Measurements from ENCODE around the gene MYO18B.

The MYO18B gene

DNA sequence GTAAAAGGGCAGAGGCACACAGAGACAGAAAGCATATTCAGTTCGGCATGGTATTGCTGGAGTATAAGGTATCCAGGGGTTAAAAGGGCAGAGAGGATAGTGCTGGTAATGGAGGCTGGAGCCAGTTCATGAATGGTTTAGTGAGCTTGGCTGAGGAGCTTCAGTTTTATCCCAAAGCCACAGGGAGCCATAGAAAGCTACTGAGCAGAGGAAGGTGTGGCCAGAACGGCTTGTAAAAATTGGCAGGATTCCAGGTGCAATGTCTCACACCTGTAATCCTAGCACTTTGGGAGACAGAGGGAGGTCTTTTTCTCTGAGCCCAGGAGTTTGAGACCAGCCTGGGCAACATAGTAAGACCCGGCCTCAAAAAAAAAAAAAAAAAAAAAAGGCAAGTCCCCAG lies 186.1 kb downstream of the MYO18B start:
- H3K9me3 ChIP-seq, result peaks cover 20% of the 10 kb centered on the region; the same call in 1 of the 2 replicates
- H3K27me3 ChIP-seq, result no peaks in the 10 kb centered on the region
- H3K4me1 ChIP-seq, result no peaks in the 10 kb centered on the region
- no peak overlapping the region for H3K4me3 ChIP-seq
- no peak overlapping the region for H3K27ac ChIP-seq
- TF ChIP-seq Cebpa-rat (IDR thresholded peaks at IDR 0.05), result no peak
- H3K36me3 ChIP-seq, result no peaks in the 10 kb centered on the region
- no peak overlapping the region for H3K9ac ChIP-seq
- H4K20me1 ChIP-seq, result no peaks in the 10 kb centered on the region
- no peak overlapping the region for H3K4me2 ChIP-seq

GRCh38 chr22:25929321-25929878 lies 187.4 kb downstream of the MYO18B start:
- no peak overlapping the region for H3K4me2 ChIP-seq
- peaks cover 25% of the 10 kb centered on the region; the same call in 1 of the 2 replicates for H3K9me3 ChIP-seq

DNA sequence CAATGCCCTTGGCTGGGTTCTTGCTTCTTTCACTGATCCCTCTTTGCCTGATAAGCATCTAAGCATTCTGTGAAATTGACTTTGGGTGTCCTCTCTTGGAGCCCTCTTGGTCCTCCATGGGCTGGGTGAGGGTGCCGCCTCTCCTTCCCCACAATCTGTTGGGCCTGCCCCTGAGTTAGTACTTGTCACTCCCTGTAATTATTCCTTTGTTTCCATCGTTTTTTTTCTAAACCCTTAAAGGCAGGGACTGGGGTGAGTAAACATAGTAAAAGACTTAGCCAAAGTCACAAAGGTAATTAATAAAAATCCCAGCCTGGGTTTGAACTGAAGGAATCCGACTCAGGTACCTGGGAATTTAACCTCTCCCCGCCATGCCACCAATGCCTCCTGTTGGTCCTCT lies 188.1 kb downstream of the MYO18B start:
- no peaks in the 10 kb centered on the region for H4K20me1 ChIP-seq
- H3K4me3 ChIP-seq, result no peak overlapping the region
- H3K4me1 ChIP-seq, result no peaks in the 10 kb centered on the region
- no peaks in the 10 kb centered on the region for H3K36me3 ChIP-seq
- H3K9ac ChIP-seq, result no peak overlapping the region
- no peak overlapping the region for H3K4me2 ChIP-seq
- H3K27ac ChIP-seq, result no peak overlapping the region
- no peak for TF ChIP-seq Cebpa-rat (IDR thresholded peaks at IDR 0.05)
- no peaks in the 10 kb centered on the region for H3K27me3 ChIP-seq
- H3K9me3 ChIP-seq, result peaks cover 25% of the 10 kb centered on the region; the same call in 1 of the 2 replicates

More at GRCh38 chr22:25929321-25929878, 187.4 kb downstream of the MYO18B start:
- TF ChIP-seq Cebpa-rat (IDR thresholded peaks at IDR 0.05), result no peak
- Histone ChIP-seq H4K20me1 (no peaks in the 10 kb centered on the region), H3K4me1 (no peaks in the 10 kb centered on the region), H3K9ac (no peak overlapping the region), H3K27ac (no peak overlapping the region), H3K4me3 (no peak overlapping the region), H3K27me3 (no peaks in the 10 kb centered on the region), H3K36me3 (no peaks in the 10 kb centered on the region)

DNA sequence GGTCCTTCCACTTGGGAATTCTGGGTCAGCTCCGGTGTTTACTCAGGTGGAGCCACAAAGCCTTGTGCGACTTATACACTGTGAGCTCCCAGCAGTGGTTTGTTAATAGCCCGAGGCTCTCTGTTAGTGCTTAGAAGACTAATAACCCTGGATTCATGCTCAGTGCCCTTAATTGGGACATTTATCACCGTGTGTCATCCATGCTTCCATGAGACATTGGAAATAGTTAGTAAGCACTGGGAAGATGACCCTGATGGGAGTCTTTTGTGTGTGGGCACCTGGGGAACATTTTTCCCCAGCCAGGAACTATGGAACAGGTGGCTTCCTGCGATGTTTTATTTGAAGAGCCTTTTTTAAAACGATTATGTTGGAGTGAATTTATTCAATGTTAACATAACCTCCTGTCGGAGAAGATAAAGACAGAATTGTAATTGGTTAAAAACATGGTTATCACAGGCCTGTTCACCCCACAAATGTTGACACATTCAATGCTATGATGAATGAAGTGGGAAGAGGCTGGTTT lies 188.9 kb downstream of the MYO18B start:
- Histone ChIP-seq H3K36me3 (no peaks in the 10 kb centered on the region), H3K27me3 (no peaks in the 10 kb centered on the region), H3K9me3 (peaks cover 24% of the 10 kb centered on the region; the same call in 1 of the 2 replicates), H3K9ac (no peak overlapping the region), H3K4me2 (no peak overlapping the region), H3K4me1 (no peaks in the 10 kb centered on the region), H4K20me1 (no peaks in the 10 kb centered on the region), H3K27ac (no peak overlapping the region), H3K4me3 (no peak overlapping the region)
- no peak for TF ChIP-seq Cebpa-rat (IDR thresholded peaks at IDR 0.05)

DNA sequence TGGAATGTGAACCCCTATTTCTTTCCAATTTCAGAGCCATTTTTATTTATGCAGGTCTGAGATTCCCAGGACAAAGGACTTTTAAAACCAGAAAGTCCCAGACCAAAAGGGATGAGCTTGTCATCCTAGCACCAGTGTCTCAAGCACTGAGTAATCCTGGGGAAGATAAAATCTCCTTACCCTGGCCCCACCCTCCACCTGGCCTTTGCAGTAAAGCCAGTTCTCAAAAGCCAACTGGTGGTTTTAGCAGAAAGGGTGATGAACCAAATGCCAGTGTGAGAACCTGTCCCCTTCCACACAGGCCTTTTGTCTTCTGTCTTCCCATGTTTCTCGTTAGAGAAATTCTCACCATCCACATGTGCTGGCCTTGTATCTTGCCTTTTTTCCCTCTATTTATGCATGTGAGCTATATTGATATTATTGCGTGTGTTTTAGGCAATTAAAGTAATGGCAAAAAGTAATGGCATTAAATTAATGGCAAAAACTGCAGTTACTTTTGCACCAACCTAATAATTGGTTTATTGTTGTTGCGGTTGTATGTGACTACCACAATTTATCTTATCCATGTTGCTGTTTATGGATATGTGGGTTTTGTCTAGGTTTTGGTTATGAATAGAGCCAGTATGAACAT lies 191.3 kb downstream of the MYO18B start:
- Histone ChIP-seq H3K4me1 (no peaks in the 10 kb centered on the region), H3K4me3 (no peak overlapping the region), H3K27me3 (no peaks in the 10 kb centered on the region), H4K20me1 (no peaks in the 10 kb centered on the region), H3K9ac (no peak overlapping the region), H3K4me2 (no peak overlapping the region), H3K36me3 (no peaks in the 10 kb centered on the region), H3K27ac (no peak overlapping the region), H3K9me3 (peaks cover 6% of the 10 kb centered on the region; the same call in 1 of the 2 replicates)
- no peak for TF ChIP-seq Cebpa-rat (IDR thresholded peaks at IDR 0.05)

DNA sequence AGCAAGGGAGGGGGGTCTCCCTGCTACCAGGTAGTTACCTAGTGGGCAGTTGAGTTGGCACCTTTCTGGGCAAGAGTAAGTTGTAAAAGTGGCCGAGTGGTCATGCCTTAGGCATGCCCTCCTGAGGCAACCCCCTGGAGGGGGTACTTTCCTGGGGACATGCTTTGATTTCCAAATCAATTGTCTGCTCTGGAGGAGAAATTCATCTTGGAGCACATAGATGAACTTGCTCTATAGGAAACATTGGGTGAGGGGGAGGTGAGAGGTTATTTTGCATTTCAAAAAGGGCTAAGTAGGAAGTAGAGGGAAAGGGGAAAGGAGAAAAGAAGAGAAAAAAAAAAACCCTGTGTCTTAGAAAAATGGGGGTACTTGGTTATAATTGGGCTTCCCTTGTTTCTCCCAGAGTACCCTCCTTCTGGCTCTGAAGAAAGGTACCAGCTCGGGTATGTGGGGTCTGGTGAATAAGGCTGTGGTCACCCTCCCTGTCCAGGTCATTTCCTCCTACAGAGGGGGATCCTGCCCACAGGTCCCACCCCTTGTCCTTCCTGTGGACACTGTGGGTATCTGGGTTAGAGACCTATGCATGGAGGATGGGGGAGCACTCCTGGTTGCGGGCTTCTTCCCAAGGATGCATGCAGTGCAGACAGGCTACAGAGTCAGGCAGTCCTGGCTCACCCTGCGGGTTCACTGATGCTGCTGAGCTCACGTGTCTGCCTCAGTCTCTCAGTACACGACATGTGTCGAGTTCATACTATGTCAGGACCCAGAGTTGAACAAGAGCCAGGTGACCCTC lies 193.5 kb downstream of the MYO18B start:
- Histone ChIP-seq H3K9ac (no peak overlapping the region), H3K4me2 (no peak overlapping the region), H3K27ac (no peak overlapping the region), H3K27me3 (no peaks in the 10 kb centered on the region), H4K20me1 (no peaks in the 10 kb centered on the region), H3K4me3 (no peak overlapping the region), H3K9me3 (0 out of 2 replicates have a peak, but pooled peaks cover 4% of the 10 kb centered on the region), H3K36me3 (no peaks in the 10 kb centered on the region), H3K4me1 (no peaks in the 10 kb centered on the region)
- no peak for TF ChIP-seq Cebpa-rat (IDR thresholded peaks at IDR 0.05)

GRCh38 chr22:25938151-25938550 lies 196.2 kb downstream of the MYO18B start:
- no peaks in the 10 kb centered on the region for H3K4me1 ChIP-seq
- H4K20me1 ChIP-seq, result no peaks in the 10 kb centered on the region
- no peak overlapping the region for H3K4me3 ChIP-seq
- H3K4me2 ChIP-seq, result no peak overlapping the region
- H3K9ac ChIP-seq, result no peak overlapping the region
- H3K27ac ChIP-seq, result no peak overlapping the region
- H3K36me3 ChIP-seq, result no peaks in the 10 kb centered on the region
- no peaks in the 10 kb centered on the region for H3K27me3 ChIP-seq
- 0 out of 2 replicates have a peak, but pooled peaks cover 4% of the 10 kb centered on the region for H3K9me3 ChIP-seq
- no peak for TF ChIP-seq Cebpa-rat (IDR thresholded peaks at IDR 0.05)

GRCh38 chr22:25939384-25939783 lies 197.4 kb downstream of the MYO18B start:
- Histone ChIP-seq H4K20me1 (no peaks in the 10 kb centered on the region), H3K4me1 (no peaks in the 10 kb centered on the region), H3K36me3 (no peaks in the 10 kb centered on the region), H3K27ac (no peak overlapping the region), H3K9ac (no peak overlapping the region), H3K9me3 (no peaks in the 10 kb centered on the region), H3K4me3 (no peak overlapping the region), H3K27me3 (no peaks in the 10 kb centered on the region), H3K4me2 (no peak overlapping the region)
- no peak for TF ChIP-seq Cebpa-rat (IDR thresholded peaks at IDR 0.05)

- Histone ChIP-seq H3K4me1 (no peaks in the 10 kb centered on the region), H3K4me3 (no peak overlapping the region), H3K27ac (no peak overlapping the region), H3K27me3 (no peaks in the 10 kb centered on the region), H3K36me3 (no peaks in the 10 kb centered on the region), H4K20me1 (no peaks in the 10 kb centered on the region), H3K9me3 (no peaks in the 10 kb centered on the region), H3K4me2 (no peak overlapping the region), H3K9ac (no peak overlapping the region)
- no peak for TF ChIP-seq Cebpa-rat (IDR thresholded peaks at IDR 0.05)
Observed at GRCh38 chr22:25940479-25940878, 198.5 kb downstream of the MYO18B start.
